Natural killer cell (primary cell): ENCODE results near the gene ISX. TPM values are rescaled to one million over a fixed set of nuclear protein-coding genes. Genes with fewer than 3 reads are reported as not detected.

Experiments used
- ATAC-seq, 3 donors: fragments of 150-1000 bp in 2 of 3; fragments of 200-7000 bp in 1 of 3; cut with Tn5 transposase; 1 replicate in 1 of 3; 2 replicates in 2 of 3; pipeline ENCODE4 v1.10.0; 2021; ENCODE audit warnings: mild to moderate bottlenecking in 2 of 3, moderate library complexity in 2 of 3
- DNase-seq, 2 donors: peaks; one replicate each; pipeline versions ENCODE4 v3.0.0 to v3.0.0-alpha.2; 2013 to 2021; ENCODE audit warnings: mixed read lengths in 1 of 2
- H3K27ac ChIP-seq: one replicate; pipeline ENCODE4 v1.5.1; 2013; ENCODE audit warnings: mild to moderate bottlenecking, low read length
- H3K27me3 ChIP-seq: one replicate; pipeline ENCODE4 v1.6.1; 2013; ENCODE audit warnings: low read length; ENCODE audit not compliant: control insufficient read depth, insufficient read depth
- H3K36me3 ChIP-seq: one replicate; pipeline ENCODE4 v1.6.1; 2013; ENCODE audit warnings: low read length; ENCODE audit not compliant: control insufficient read depth, insufficient read depth
- H3K4me1 ChIP-seq: one replicate; pipeline ENCODE4 v1.6.1; 2013; ENCODE audit warnings: low read length; ENCODE audit not compliant: control insufficient read depth, insufficient read depth
- H3K4me3 ChIP-seq: one replicate; pipeline ENCODE4 v1.5.1; 2013; ENCODE audit warnings: low read length
- H3K9me3 ChIP-seq: one replicate; pipeline ENCODE4 v1.6.1; 2013; ENCODE audit warnings: low read length; ENCODE audit not compliant: control insufficient read depth, insufficient read depth
- H3K27ac Mint-ChIP-seq, 2 donors: one replicate each; pipeline ENCODE4 v1.8.0; 2022; ENCODE audit warnings: mild to moderate bottlenecking in 2 of 2, mixed read lengths in 2 of 2, moderate library complexity in 1 of 2
- H3K27me3 Mint-ChIP-seq, 2 donors: one replicate each; pipeline ENCODE4 v1.8.0; 2022; ENCODE audit warnings: low read depth in 2 of 2, mixed read lengths in 2 of 2
- H3K36me3 Mint-ChIP-seq: one replicate; pipeline ENCODE4 v1.8.0; 2022; ENCODE audit warnings: mixed read lengths
- H3K4me1 Mint-ChIP-seq, 2 donors: one replicate each; pipeline ENCODE4 v1.8.0; 2022; ENCODE audit warnings: mixed read lengths in 2 of 2
- H3K4me3 Mint-ChIP-seq: one replicate; pipeline ENCODE4 v1.8.0; 2022; ENCODE audit warnings: mild to moderate bottlenecking, moderate library complexity, mixed read lengths
- H3K9me3 Mint-ChIP-seq, 2 donors: one replicate each; pipeline ENCODE4 v1.8.0; 2022; ENCODE audit warnings: mixed read lengths in 2 of 2
- CTCF ChIP-seq: fragments of 200-600 bp; IDR thresholded peaks from one replicate; pipeline ENCODE4 v1.8.0; 2022; ENCODE audit warnings: antibody characterized with exemption
- WGBS: methylation state at CpG from one replicate; pipeline ENCODE4 v1.1.7; 2013; ENCODE audit warnings: missing lambda C conversion rate; ENCODE audit not compliant: insufficient coverage; 5-methylcytosine and 5-hydroxymethylcytosine counted together
- intact Hi-C: fragments of 100-400 bp; cut with micrococcal nuclease; formaldehyde crosslinking; loops from one replicate; pipeline ENCODE4 v1.14.2; 2022
- total RNA-seq, 4 donors: library from RNA; stranded (reverse); fragments of 120-200 nt in 1 of 4; gene quantifications; one replicate each; pipeline versions ENCODE4 v1.2.3 to v1.2.4, GENCODE V29; 2013 to 2022

ISX gene
- total RNA-seq, 3 donors from 2014 or later (not counting 1 experiment from before 2014, with no cell fraction given): not detected

- H3K4me1 ChIP-seq: no peaks in the 10 kb centered on the region
- WGBS: 49% methylated on average over 3 of the region's 3 CpGs
- Mint-ChIP-seq H3K36me3 (no peaks in the 10 kb centered on the region), H3K27ac (no peak overlapping the region), H3K4me1 (no peaks in the 10 kb centered on the region), H3K4me3 (no peak overlapping the region), H3K27me3 (peaks cover 6 to 17% of the 10 kb centered on the region in 2 donors), H3K9me3 (no peaks in the 10 kb centered on the region)
- no peak overlapping the region for H3K4me3 ChIP-seq
- no peaks in the 10 kb centered on the region for H3K27me3 ChIP-seq
- H3K36me3 ChIP-seq: no peaks in the 10 kb centered on the region
- no peak for DNase-seq
- no peaks in the 10 kb centered on the region for H3K9me3 ChIP-seq
- no peak for TF ChIP-seq CTCF
- no peak for ATAC-seq
- intact Hi-C loops: no loop called here
- no peak overlapping the region for H3K27ac ChIP-seq
Measured at GRCh38 chr22:35034963-35035362, 31.0 kb upstream of the ISX start.

- no peaks in the 10 kb centered on the region for H3K36me3 Mint-ChIP-seq
- no peak overlapping the region for H3K4me3 Mint-ChIP-seq
- no peak overlapping the region for H3K27ac Mint-ChIP-seq
- H3K9me3 Mint-ChIP-seq: no peaks in the 10 kb centered on the region
- no peak overlapping the region for H3K27ac ChIP-seq
- no peaks in the 10 kb centered on the region for H3K4me1 Mint-ChIP-seq
- H3K27me3 Mint-ChIP-seq: peaks cover 6 to 17% of the 10 kb centered on the region in 2 donors
- H3K4me3 ChIP-seq: no peak overlapping the region
- no peaks in the 10 kb centered on the region for H3K9me3 ChIP-seq
- ATAC-seq: no peak
- WGBS: 59% methylated on average over 4 of the region's 4 CpGs
- no peak for DNase-seq
- TF ChIP-seq CTCF: no peak
- H3K4me1 ChIP-seq: no peaks in the 10 kb centered on the region
- H3K27me3 ChIP-seq: no peaks in the 10 kb centered on the region
- intact Hi-C loops: no loop called here
- H3K36me3 ChIP-seq: no peaks in the 10 kb centered on the region
Measured at GRCh38 chr22:35037089-35037488, 28.9 kb upstream of the ISX start.

GRCh38 chr22:35039625-35040024 is 26.3 kb upstream of the ISX start:
- Mint-ChIP-seq H3K9me3 (no peaks in the 10 kb centered on the region), H3K27me3 (peaks cover 7 to 18% of the 10 kb centered on the region in 2 donors), H3K27ac (no peak overlapping the region), H3K4me1 (no peaks in the 10 kb centered on the region), H3K36me3 (no peaks in the 10 kb centered on the region), H3K4me3 (no peak overlapping the region)
- no peak overlapping the region for H3K4me3 ChIP-seq
- 80% methylated on average over 10 of the region's 10 CpGs for WGBS
- H3K4me1 ChIP-seq: no peaks in the 10 kb centered on the region
- DNase-seq (no peak), ATAC-seq (no peak)
- intact Hi-C loops: no loop called here
- no peaks in the 10 kb centered on the region for H3K27me3 ChIP-seq
- no peaks in the 10 kb centered on the region for H3K9me3 ChIP-seq
- no peaks in the 10 kb centered on the region for H3K36me3 ChIP-seq
- H3K27ac ChIP-seq: no peak overlapping the region
- no peak for TF ChIP-seq CTCF

GRCh38 chr22:35043252-35043933 is 22.6 kb upstream of the ISX start:
- no peak for ATAC-seq
- peaks cover 3 to 23% of the 10 kb centered on the region in 2 donors for H3K27me3 Mint-ChIP-seq
- no peaks in the 10 kb centered on the region for H3K9me3 Mint-ChIP-seq

More at GRCh38 chr22:35043252-35043933, 22.6 kb upstream of the ISX start:
- TF ChIP-seq CTCF: no peak
- H3K4me3 ChIP-seq: no peak overlapping the region
- intact Hi-C loops: no loop called here
- no peaks in the 10 kb centered on the region for H3K36me3 ChIP-seq
- H3K9me3 ChIP-seq: peaks cover 3% of the 10 kb centered on the region
- Mint-ChIP-seq H3K4me3 (no peak overlapping the region), H3K4me1 (no peaks in the 10 kb centered on the region), H3K36me3 (no peaks in the 10 kb centered on the region), H3K27ac (no peak overlapping the region)
- 72% methylated on average over 6 of the region's 6 CpGs for WGBS
- H3K27ac ChIP-seq: no peak overlapping the region
- no peaks in the 10 kb centered on the region for H3K27me3 ChIP-seq
- no peaks in the 10 kb centered on the region for H3K4me1 ChIP-seq
- DNase-seq: no peak
